ENCODE results near the gene ENTHD1. TPM values are rescaled to one million over a fixed set of nuclear protein-coding genes. Genes with fewer than 3 reads are reported as not detected.

ENTHD1 gene
- total RNA-seq, 2 donors from 2014 or later = not detected

DNA sequence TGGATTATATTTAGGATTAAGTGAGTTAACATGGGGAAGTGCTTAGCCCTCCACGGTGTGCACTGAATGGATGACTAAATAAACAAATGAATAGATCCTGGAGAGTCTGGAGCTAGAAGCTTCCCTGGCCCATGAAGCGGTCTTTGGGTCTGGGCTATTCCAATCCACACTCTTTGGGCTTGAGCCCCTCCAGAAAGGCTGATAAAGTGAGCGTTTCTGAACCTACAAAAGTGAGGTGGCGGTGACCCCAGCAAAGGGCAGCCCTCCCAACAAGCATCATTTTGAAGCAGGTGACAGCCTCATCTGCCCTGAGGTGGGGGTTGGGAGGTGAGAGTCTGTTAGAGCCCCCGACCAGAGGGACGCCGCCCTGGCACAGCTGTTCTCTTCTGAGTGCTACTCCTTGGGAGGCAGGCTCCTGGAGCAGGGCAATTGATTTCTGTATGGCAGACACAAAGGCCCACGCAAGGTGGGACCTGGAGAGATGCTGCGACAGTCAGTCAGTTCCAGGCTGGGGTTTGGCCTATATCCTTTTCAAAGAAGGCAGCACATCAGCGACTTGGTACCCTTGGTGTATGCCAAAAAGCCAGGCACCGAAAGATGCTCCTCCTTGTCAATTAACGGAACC is 165.2 kb downstream of the ENTHD1 start:
- Histone ChIP-seq H3K27ac (ENCODE audit: low read depth, low read length) (no peak overlapping the region), H3K9ac (ENCODE audit: extremely low read depth, low read length, poor library complexity, severe bottlenecking) (no peak overlapping the region), H3K4me3 (ENCODE audit: low read length) (no peak overlapping the region), H3K36me3 (ENCODE audit: control insufficient read depth, insufficient read depth, low read length) (no peaks in the 10 kb centered on the region), H3K9me3 (ENCODE audit: control insufficient read depth, low read length) (no peaks in the 10 kb centered on the region), H3K4me1 (ENCODE audit: control insufficient read depth, insufficient read depth, low read length) (no peaks in the 10 kb centered on the region), H3K27me3 (ENCODE audit: control insufficient read depth, insufficient read depth, low read length, poor library complexity, severe bottlenecking) (peaks cover 14% of the 10 kb centered on the region)
- H3K4me1 Mint-ChIP-seq = peaks cover 10% of the 10 kb centered on the region
- no peaks in the 10 kb centered on the region for H3K36me3 Mint-ChIP-seq (ENCODE audit: low read depth)
- H3K27ac Mint-ChIP-seq = no peak overlapping the region
- peaks cover 4% of the 10 kb centered on the region for H3K27me3 Mint-ChIP-seq (ENCODE audit: insufficient read depth)
- DNase-seq = no peak
- H3K4me3 Mint-ChIP-seq = no peak overlapping the region
- H3K9me3 Mint-ChIP-seq = no peaks in the 10 kb centered on the region
- TF ChIP-seq, protein P1, sequence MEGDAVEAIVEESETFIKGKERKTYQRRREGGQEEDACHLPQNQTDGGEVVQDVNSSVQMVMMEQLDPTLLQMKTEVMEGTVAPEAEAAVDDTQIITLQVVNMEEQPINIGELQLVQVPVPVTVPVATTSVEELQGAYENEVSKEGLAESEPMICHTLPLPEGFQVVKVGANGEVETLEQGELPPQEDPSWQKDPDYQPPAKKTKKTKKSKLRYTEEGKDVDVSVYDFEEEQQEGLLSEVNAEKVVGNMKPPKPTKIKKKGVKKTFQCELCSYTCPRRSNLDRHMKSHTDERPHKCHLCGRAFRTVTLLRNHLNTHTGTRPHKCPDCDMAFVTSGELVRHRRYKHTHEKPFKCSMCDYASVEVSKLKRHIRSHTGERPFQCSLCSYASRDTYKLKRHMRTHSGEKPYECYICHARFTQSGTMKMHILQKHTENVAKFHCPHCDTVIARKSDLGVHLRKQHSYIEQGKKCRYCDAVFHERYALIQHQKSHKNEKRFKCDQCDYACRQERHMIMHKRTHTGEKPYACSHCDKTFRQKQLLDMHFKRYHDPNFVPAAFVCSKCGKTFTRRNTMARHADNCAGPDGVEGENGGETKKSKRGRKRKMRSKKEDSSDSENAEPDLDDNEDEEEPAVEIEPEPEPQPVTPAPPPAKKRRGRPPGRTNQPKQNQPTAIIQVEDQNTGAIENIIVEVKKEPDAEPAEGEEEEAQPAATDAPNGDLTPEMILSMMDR (conservative IDR thresholded peaks at IDR 0.05) = no peak
- WGBS, 2 experiments (ENCODE audit: insufficient coverage in 1 of 2, insufficient read length in 1 of 2) = 86 to 88% methylated on average over 8 to 12 of the region's 12 CpGs

DNA sequence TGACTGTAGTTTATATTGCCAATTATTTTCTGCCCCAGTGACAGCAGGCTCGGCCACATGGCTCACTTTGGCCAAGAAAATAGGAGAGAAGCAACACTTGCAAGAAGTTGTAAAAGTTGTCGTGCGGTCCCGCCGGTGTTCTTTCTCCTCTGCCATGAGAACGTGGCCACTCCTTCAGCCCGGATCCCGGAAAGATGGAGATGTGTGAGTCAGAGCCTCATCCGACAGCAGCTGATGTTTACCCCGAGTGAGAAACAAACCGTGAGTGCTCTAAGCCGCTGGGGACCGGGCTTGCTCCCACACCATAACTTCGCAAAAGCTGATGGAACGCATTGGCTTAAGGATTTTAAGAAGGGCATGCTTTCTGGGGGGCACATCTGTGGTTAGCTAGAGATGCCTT is 166.0 kb downstream of the ENTHD1 start:
- Histone ChIP-seq H3K9ac (ENCODE audit: extremely low read depth, low read length, poor library complexity, severe bottlenecking) (no peak overlapping the region), H3K9me3 (ENCODE audit: control insufficient read depth, low read length) (no peaks in the 10 kb centered on the region), H3K4me1 (ENCODE audit: control insufficient read depth, insufficient read depth, low read length) (no peaks in the 10 kb centered on the region), H3K27ac (ENCODE audit: low read depth, low read length) (no peak overlapping the region), H3K36me3 (ENCODE audit: control insufficient read depth, insufficient read depth, low read length) (no peaks in the 10 kb centered on the region), H3K4me3 (ENCODE audit: low read length) (no peak overlapping the region), H3K27me3 (ENCODE audit: control insufficient read depth, insufficient read depth, low read length, poor library complexity, severe bottlenecking) (peaks cover 14% of the 10 kb centered on the region)
- 45 to 65% methylated on average over 14 to 15 of the region's 15 CpGs for WGBS, 2 experiments (ENCODE audit: insufficient coverage in 1 of 2, insufficient read length in 1 of 2)
- Mint-ChIP-seq H3K27me3 (ENCODE audit: insufficient read depth) (peaks cover 4% of the 10 kb centered on the region), H3K36me3 (ENCODE audit: low read depth) (no peaks in the 10 kb centered on the region), H3K4me1 (peaks cover 10% of the 10 kb centered on the region), H3K9me3 (no peaks in the 10 kb centered on the region), H3K4me3 (no peak overlapping the region), H3K27ac (no peak overlapping the region)
- DNase-seq = peak; percentile 47
- TF ChIP-seq, protein P1 (conservative IDR thresholded peaks at IDR 0.05) = no peak

DNA sequence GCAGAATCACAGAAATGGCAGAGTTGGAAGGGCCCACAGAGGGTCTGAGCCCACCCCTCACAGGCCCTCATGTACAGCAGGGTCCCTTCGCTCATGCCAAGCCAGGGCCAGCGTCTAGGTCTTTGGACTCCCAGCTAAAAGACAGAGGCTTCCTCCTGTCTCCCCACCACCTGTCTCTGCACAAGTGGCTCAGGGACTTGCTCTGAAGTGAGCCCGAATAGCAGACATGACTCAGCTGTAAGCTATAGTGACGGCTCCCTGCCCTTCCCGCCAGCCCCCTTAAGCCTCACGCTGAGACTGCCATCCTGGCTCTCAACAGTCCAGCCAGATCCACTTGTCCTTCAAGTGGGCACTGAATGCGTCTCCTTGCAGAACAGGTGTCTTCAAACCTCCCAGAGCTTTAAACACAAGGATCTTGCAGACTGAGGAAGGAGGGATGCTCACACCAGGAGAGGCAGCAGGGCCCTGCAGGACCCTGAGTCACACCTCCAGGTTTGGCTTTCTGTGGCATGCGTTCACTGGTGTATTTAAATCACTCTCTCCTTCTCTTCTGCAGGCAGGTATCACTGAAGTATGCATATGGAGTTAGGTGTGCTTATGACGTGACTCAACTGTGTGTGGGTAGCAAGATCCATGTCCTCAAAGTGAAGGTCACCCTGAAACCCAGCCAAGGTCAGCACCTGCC is 168.1 kb downstream of the ENTHD1 start:
- no peaks in the 10 kb centered on the region for H3K9me3 ChIP-seq (ENCODE audit: control insufficient read depth, low read length)
- no peak overlapping the region for H3K4me3 ChIP-seq (ENCODE audit: low read length)
- TF ChIP-seq, protein P1 (conservative IDR thresholded peaks at IDR 0.05) = no peak
- Mint-ChIP-seq H3K27ac (no peak overlapping the region), H3K4me1 (peaks cover 1% of the 10 kb centered on the region), H3K9me3 (no peaks in the 10 kb centered on the region), H3K36me3 (ENCODE audit: low read depth) (no peaks in the 10 kb centered on the region), H3K4me3 (no peak overlapping the region), H3K27me3 (ENCODE audit: insufficient read depth) (peaks cover 4% of the 10 kb centered on the region)
- peak; percentile 34 for DNase-seq
- no peaks in the 10 kb centered on the region for H3K36me3 ChIP-seq (ENCODE audit: control insufficient read depth, insufficient read depth, low read length)
- H3K9ac ChIP-seq (ENCODE audit: extremely low read depth, low read length, poor library complexity, severe bottlenecking) = no peak overlapping the region
- no peak overlapping the region for H3K27ac ChIP-seq (ENCODE audit: low read depth, low read length)
- H3K27me3 ChIP-seq (ENCODE audit: control insufficient read depth, insufficient read depth, low read length, poor library complexity, severe bottlenecking) = peaks cover 14% of the 10 kb centered on the region
- WGBS, 2 experiments (ENCODE audit: insufficient coverage in 1 of 2, insufficient read length in 1 of 2) = 85 to 90% methylated on average over 8 to 9 of the region's 9 CpGs
- H3K4me1 ChIP-seq (ENCODE audit: control insufficient read depth, insufficient read depth, low read length) = no peaks in the 10 kb centered on the region
